Stimulated activated CD4-positive, alpha-beta T cell treated with anti-CD3 and anti-CD28 coated beads, Interleukin-4, amount 100 ng/mL, for 48 hours (primary cell): Measurements from ENCODE around the gene PEX11G.
"Not testable (repeated sequence)": the region's sequence is repeated elsewhere in the genome, so short reads cannot be mapped to it uniquely, and the experiment has no call there.

Source experiments
- DNase-seq, 2 donors: peaks; one replicate each; pipeline ENCODE4 v3.0.0-alpha.2; 2020; ENCODE audit warnings: low read depth in 2 of 2

PEX11G gene

DNA sequence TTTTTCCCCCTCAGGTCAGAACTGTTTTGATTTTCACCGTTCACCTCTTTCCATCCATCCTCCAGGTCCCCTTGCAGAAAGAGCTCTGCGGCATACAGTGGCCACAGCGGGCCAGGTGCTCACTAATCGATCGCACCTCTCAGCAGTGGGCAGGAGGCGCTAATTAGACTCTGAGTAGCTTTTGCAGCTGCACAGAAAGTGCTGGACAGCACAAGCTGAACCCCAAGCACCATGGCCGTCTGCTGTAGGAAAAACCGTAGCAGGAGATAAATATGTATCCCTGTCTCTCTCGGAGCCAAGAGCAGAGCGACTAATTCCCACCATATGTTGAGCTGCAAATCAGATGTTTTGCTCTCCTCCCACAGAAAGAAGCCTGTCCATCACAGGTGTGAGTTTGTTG, 54.4 kb downstream of the PEX11G start:
- DNase-seq, result no peak

DNA sequence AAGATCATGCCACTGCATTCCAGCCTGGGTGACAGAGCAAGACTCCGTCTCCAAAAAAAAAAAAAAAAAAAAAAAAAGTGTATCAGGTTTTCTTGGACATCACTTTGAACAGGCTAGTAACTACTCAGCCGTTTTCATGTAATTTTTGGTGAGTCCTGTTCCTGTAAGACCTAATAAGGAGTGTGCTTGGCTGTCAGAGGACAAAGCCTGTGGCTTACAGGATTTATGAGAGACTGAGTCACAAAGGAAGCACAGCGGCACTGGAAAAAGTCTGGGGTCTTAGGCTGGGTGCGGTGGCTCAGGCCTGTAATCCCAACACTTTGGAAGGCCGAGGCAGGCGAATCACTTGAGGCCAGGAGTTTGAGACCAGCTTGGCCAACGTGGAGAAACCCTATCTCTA, 55.4 kb downstream of the PEX11G start:
- not testable (repeated sequence) for DNase-seq

DNA sequence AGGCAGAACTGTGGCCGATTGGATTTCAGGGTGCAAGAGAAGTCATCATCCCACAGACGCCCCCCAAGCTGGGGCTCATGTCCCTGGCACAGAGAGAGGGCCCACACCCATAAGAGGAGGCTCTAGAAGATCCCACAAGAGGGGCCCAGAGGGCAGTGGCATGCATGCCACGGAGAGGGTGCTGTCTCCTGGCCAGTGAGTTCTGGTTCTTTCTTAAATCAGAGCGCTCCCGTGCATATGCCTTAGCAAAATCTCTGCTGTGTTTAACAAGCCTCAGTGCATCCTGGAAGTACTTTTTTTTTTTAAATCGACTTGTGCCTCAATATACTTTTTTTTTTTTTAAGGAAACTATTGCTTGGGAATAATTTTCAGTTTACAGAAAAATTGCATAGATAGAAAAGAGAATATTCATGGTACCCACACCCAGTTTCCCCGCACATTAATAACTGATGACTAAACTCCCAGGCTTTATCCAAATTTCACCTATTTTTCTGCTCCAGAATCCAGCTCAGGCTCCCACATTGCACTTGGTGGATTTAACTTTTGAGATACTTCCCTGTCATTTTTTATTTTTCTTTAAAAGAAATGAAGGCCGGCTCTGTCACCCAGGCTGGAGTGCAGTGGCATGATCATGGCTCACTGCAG, 59.1 kb downstream of the PEX11G start:
- DNase-seq, result no peak

DNA sequence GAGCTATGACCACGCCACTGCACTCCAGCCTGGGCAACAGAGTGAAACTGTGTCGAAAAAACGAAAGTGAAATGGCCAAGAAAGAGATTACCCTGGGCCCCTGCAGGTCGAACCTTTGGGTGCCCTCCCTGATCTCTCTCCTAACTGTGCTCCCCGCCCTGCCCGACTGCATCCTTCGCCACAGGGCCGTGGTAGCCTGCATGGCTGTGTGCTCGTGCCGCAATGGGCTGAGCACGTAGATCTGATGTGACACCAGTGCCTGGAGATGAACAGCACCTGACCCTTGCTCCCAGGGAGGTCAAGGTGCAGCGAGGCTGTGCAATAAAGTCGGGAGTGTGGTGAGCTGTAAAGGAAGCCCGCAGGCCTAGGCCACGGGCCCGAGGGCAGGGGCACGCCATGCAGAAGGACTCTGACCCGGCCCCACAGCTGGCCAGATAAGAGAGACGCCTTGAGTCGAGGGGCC, 60.2 kb downstream of the PEX11G start:
- no peak for DNase-seq

DNA sequence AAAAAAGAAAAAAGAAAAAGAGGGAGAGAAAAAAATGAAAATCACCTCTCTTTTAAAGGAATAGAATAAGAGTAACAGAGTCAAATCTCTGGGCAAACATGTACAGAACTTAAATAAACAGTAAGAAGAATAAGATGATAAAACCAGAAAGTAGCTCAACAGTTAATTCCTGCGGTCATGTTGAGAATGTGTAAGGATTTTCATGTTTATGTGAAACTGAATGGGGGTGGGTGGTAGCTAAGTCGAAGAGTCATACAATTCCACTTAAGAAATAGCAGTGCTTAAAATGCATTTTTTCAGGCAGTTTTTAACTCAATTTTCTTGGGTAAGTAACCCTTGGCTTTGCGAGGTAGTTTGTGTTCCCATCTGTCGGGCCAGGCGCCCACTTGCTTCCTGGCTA, 60.9 kb downstream of the PEX11G start:
- DNase-seq, result no peak

DNA sequence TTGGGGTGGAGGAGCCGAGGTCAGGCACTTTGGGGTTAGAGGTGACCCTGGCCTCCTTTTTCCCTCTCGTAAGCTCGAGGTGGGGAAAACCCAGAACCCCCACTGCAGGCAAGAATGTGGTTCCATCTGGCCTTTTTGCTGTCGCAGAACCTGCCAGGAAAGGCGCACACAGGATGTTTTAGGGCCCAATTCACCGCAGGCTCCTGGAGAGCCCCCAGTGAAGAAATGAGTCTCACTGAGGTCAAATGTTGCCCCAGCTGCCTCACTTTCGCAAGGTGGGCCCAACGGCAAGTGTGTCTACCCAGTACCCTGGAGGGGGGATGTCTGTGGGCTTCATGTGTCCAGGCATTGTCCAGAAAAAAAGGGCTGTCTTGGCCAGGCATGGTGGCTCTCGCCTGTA, 61.8 kb downstream of the PEX11G start:
- peak; percentile 3 to 17 for DNase-seq
